Measurements from ENCODE around the gene SPDYE2B. TPM values are rescaled to one million over a fixed set of nuclear protein-coding genes. Genes with fewer than 3 reads are reported as not detected.
A peak's percentile ranks its signal among the peaks of the same experiment; 100 is the strongest.
"Not testable (repeated sequence)": the region's sequence is repeated elsewhere in the genome, so short reads cannot be mapped to it uniquely, and the experiment has no call there.

The SPDYE2B gene, protein sequence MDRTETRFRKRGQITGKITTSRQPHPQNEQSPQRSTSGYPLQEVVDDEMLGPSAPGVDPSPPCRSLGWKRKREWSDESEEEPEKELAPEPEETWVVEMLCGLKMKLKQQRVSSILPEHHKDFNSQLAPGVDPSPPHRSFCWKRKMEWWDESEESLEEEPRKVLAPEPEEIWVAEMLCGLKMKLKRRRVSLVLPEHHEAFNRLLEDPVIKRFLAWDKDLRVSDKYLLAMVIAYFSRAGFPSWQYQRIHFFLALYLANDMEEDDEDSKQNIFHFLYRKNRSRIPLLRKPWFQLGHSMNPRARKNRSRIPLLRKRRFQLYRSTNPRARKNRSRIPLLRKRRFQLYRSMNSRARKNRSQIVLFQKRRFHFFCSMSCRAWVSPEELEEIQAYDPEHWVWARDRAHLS
- 1.7 TPM for polyA plus RNA-seq (2012; ENCODE audit: missing spikeins)

DNA sequence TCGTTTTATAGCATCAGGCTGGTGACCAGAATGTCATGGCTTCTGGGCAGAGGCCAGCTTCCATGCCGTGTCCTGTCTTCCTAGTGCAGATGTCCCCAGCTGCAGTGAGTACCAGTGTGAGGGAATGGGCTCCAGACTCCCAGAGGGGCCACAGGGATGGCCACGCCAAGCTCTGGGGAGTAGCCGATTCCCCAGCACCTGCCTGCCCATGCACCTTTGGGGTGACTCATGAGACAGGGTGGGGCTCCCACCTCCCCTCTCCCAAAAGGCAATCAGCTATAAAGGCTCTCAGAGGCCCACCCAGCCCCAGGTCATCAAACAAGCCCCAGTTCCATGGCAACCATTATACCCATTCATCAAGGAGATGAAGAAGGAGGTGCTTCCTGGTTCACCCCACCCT lies at the start of gene SPDYE2B:
TSS of gene SPDYE2B (plus strand) at position 396 of the 400 bp plus-strand sequence. CDS start 2,030 bp downstream, outside the sequence.
- FAIRE-seq; DNase-seq (ENCODE audit: insufficient read length): not testable (repeated sequence)

DNA sequence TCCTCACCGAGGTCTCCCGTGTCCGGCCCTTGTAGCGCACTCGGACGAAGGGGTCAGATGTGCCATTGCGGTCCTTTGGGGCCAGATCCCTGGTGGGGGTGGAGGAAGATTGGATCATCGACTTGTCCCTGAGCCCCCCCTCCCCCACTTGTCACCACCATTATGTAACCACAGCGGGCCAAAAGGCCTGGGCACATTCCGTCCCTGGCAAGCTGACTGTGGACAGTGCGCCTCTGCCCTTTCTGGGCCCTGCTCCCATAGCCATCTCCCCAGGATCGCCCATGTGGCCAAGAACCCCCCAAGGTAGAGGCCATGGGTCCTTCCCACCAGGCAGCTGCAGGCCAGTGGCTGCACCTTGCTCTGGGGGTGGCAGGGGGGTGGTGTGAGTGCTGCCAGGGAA lies 47.8 kb upstream of the SPDYE2B start:
- FAIRE-seq; DNase-seq (ENCODE audit: insufficient read length): not testable (repeated sequence)

DNA sequence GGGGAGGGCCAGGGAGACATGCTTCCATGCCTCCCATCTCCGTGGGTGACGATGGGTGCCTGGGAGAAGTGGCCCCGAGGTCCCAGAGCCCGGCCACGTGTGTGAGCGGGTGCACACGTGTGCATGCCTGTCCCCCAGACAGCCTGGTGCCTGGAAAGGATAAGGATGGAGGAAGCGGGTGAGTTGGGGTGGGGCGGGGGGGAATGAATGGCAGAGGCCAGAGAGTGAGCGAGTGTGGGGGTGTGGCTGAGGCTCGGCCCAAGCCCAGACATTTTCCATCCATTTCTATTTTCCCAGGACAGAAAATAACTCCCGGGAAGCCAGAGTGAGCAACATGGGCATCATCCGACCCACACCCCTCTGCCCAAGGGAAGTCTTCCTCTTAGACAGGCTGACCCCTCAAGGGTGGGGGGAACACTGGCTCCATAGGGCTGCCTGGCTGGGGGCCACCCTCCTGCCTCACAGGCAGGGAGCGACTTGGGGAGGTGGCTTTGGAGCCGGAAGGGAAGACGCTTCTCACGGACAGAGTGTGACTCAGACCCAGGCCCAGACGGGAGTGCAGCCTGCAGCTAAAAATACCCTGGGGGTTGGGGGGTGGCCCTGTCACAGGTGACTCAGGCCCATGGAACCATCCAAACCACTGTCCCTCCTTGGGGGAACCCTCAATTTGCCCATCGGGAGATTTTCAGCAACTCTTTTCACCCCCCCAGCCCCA lies 45.5 kb upstream of the SPDYE2B start:
- FAIRE-seq; DNase-seq (ENCODE audit: insufficient read length): not testable (repeated sequence)

DNA sequence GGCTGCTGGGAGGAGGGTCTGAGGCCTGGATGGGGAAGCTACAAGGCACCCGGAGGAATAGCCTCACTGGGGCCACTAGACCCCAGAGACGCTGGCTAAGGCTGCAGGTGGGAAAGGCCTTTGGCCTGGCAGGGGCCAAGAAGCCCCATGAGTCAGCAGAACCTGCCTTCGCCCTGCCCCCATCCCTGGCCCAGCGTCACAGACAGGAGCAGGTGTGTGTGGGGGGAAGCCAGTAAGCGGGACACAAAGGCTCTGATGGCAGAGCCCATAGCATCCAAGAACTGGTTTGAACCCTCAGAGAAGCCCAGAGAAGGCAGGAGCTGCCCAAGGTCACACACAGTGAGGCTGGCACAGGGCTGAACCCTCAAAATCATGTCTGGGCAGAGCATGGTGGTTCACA lies 43.3 kb upstream of the SPDYE2B start:
- FAIRE-seq; DNase-seq (ENCODE audit: insufficient read length): not testable (repeated sequence)

DNA sequence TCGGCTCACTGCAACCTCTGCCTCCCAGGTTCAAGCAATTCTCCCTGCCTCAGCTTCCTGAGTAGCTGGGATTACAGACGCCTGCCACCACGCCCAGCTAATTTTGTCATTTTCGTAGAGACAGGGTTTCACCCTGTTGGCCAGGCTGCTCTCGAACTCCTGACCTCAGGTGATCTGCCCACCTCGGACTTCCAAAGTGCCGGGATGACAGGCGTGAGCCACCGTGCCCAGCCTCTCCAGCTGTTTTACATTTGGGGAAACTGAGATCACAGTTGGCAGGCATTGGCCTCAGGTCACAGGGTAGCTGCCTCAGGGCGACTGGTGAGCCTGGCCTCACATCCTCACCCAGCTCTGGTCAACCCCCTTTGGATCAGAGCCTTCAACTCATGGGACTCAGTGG lies 40.4 kb upstream of the SPDYE2B start:
- FAIRE-seq; DNase-seq (ENCODE audit: insufficient read length): not testable (repeated sequence)

DNA sequence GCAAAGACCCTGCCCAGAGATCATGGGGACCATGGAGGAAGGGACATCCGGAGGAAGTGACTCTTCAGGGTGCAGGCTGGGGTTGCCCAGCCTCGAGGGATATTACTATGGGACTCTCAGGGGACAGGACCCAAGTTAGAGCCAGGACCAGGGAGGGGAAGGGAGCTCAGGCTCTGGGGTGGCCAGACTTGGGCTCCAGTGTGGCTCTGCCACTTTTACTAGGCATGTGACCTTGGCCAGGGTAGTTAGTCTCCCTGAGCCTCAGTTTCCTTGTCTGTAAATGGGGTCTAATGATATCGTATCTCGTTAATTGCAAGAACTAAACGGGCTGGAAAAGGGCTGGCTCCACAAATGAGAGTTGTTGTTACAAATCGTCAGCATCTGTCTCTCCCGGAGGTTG lies 39.7 kb upstream of the SPDYE2B start:
- FAIRE-seq; DNase-seq (ENCODE audit: insufficient read length): not testable (repeated sequence)

DNA sequence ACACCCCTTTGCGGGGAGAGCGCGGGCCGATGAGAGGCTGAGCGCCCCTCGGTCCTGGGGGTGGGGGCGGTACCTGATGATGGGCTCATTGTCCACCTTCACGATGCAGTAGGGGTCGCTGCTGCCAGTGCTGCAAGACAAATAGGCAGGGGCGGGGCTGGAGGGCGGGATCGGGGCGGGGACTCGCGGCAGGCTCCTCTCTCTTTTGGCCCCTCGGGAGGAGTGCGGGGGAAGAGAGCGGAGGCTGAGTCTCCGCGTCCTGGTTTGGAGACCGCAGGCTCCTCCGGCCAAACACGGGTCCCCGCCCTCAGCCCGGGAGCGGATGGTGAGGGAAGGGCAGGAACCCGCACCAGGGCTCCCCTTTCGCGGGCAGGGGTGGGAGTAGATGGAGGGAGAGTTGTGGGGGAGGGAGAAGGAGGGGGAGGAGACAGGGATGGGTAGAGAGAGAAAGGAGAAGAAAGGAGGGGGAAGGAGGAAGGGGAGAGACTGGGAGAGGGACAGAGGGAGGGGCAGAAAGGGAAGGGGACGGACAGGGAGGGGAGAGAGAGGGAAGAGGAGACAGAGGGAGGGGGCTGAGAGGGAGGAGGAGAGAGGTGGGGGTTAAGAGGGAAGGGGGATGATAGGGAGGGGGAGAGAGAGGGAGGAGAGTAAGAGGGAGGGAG lies 39.0 kb upstream of the SPDYE2B start:
- peak; percentile 81 for FAIRE-seq
- not testable (repeated sequence) for DNase-seq (ENCODE audit: insufficient read length)

DNA sequence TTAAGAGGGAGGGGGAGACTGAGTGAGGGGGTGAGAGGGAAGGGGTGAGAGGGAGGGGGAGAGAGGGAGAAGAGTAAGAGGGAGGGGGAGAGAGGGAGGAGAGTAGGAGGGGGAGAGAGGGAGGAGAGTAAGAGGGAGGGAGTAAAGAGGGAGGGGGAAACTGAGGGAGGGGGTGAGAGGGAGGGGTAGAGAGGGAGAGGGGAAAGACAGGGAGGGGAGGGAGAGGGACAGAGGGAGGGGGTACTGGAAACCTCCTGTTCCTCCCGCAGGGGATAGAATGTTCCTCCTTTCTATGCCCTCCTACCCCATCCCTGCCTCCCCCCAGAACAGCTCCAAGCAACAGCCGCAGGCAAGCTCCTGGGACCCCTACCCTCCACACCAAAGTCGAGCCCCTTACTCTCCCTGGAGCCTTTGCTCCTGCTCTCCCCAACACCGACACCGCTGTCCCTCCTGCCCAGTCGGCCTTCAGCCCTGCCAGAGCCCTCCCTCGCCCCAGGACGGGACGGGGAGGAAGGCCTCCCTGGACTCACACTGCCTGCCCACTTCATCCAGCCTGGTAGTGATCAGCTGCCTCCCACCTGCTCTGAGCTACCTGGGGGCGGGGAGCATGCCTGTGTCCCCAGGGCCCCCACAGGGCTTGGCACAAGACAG lies 38.3 kb upstream of the SPDYE2B start:
- not testable (repeated sequence) for DNase-seq (ENCODE audit: insufficient read length); FAIRE-seq

DNA sequence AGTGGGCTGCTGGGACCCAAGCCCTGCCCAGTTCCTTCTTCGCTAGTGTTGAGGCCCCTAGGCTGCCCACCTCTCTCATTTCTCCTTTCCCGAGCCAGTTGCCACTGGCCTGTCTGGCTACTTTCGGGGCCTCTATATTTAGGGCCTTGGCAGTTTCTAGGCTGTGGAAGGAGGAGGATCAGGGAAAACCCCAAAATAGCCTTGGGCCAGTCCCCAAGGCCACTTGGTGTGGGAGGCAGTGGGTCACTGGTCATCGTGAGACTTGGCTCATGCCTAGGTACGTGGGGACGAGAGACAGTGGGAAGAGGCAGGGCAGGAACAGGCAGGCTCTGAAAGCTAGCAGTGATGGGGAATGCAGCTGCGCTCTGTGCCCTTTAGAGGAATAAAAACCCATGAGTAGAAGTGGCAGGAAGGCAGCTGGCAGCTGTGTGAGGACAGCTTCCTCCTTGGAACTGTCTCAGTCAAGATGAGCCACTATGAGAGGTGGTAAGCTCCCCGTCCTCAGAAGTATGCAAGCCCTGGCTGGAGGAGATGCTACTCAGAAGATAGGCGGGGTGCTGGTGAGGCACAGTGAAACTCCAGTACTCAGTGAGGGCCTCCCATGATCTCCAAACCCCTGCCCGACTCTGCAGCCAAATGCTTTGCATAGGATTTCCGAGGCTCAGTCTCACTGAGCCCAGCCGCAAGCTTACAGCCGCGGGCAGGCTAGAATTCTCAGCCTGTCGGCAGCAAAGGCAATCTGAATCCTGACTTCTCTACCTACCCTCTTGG lies 36.4 kb upstream of the SPDYE2B start:
- FAIRE-seq: peak; percentile 95

DNA sequence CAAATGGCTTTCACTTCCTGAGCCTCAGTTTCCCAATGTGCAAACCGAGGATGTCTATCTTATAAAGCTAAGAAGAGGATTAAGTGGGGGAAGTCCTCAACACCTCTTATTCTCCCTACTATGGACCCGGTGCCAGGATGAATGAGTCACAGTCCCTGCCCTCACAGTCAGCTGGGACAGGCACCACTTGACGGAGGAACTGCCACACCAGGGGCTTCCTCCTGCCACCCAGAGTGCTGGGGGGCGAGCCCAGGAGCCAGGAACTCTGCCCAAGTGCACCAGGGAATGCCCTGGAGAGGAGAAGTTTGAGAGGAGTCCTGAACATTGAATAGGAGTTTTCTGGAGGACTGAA lies 35.8 kb upstream of the SPDYE2B start:
- not testable (repeated sequence) for FAIRE-seq; DNase-seq (ENCODE audit: insufficient read length)

More for the DNA sequence above, 36.4 kb upstream of the SPDYE2B start:
- not testable (repeated sequence) for DNase-seq (ENCODE audit: insufficient read length)

DNA sequence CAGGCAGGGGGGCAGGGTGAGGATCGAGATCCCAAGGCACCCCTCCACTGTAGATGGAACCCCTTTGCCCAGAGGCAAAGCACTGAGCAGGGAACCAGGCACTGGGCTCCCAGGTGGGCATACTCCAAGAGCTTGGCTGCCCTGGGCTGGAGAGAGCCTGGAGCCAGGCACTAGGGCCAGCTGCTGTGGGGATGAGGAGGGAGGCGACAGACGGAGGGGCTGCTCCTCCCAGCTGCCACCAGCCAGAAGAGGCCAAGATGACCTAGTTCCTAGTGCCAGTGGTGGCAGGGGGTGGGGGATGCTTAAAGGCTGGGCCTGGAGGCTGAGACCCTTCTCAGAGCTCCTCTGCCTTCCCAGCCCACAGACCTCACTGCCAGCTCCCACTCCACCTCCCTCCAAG lies 35.2 kb upstream of the SPDYE2B start:
- FAIRE-seq; DNase-seq (ENCODE audit: insufficient read length): not testable (repeated sequence)

DNA sequence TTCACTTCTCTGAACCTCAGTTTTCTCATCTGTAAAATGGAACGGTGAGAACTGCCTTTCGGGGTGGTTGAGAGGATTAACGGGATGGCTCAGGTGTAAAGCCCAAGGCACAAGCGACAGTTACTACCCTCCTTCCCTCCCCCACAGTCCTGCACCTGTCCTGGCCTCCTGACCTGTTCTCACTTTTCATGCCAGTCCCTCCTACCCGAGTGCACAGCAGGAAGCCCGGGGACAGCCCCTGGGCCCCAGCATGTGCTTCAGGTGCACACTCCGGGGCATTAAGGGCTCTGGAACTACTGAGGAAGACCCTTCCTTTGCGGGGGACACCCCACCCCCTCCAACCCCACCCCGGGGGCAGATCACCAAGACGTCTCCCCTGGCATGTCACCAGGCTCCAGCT lies 34.2 kb upstream of the SPDYE2B start:
- DNase-seq (ENCODE audit: insufficient read length): not testable (repeated sequence)
- FAIRE-seq: peak; percentile 79

DNA sequence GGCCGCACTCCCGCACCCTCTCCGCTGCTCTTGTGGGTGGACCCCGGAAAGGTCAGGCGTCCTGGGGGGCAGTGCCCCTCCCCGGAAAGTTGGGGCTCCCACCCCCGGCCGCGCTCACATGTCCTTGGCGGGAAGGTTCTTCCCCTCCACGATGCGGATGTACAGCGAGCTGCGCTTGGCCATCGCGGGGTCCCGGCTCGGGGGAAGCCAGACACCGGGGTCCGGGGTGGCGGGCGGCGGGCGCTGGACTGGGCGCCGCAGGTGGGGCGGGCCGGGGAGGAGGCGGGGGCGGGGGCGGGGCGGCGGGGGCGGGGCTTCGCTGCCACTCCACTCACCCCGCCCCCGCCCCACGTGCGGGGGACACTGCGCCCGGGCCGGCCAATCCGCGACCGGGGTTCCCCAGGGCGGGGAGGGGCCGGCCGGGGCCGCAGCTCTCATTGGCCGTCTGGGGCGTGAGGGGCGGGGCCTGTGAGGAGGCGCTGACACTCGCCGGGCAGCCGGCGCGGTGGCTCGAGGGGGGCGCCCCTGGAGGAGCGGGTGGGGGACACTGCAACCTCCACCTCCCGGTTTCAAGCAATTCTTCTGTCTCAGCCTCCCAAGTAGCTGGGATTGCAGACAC lies 33.5 kb upstream of the SPDYE2B start, which contains the start of gene RASA4:
TSS of gene RASA4 (minus strand) at position 250 of the 619 bp plus-strand sequence. CDS start at position 183, 67 bp downstream.
- peak; percentile 78 for FAIRE-seq
- not testable (repeated sequence) for DNase-seq (ENCODE audit: insufficient read length)

DNA sequence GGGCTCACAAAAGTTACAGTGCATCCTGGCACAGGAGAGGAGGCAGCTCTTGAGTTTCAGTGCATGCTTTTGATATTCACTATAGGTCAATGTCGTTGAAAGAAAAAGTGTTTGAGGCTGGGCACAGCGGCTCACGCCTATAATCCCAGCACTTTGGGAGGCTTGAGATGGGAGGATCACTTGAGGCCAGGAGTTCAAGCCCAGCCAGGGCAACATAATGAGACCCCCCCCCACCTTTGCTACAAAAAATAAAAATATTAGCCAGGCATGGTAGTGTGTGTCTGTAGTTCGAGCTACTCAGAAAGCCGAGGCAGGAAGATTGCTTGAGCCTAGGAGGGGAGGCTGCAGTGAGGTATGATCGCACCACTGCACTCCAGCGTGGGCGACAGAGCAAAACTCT lies 32.0 kb upstream of the SPDYE2B start:
- not testable (repeated sequence) for FAIRE-seq; DNase-seq (ENCODE audit: insufficient read length)

DNA sequence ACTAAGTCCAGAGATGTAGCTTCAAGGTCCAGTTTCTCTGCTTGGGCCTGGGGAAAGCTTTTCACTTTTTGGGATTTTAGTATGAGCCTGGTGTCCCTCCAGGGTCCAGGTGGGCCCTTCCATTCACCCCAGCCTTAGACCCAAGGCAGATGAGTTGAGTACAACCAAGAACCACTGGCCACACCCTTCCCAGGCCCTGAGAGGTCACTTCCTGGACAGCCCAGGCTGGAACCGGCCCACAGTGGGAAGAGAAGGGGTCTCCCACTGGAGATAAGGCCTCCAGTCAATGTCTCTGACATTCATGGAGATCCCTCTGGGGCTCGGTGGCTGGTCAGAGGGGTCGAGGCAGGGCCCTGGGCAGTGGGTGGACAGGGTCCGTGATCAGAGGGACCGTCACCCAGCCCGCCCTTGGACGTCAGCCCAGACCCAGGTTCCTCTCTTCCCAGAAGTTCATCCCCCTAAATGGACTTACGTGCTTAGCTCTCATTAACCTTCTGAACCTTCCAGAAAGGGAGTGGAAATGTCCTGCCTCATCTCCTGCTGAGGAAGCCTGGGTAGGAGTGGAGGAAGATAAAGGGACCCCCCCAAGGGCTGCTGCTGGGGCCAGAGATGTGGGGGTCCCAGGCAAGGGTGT lies 22.7 kb upstream of the SPDYE2B start:
- not testable (repeated sequence) for FAIRE-seq; DNase-seq (ENCODE audit: insufficient read length)

DNA sequence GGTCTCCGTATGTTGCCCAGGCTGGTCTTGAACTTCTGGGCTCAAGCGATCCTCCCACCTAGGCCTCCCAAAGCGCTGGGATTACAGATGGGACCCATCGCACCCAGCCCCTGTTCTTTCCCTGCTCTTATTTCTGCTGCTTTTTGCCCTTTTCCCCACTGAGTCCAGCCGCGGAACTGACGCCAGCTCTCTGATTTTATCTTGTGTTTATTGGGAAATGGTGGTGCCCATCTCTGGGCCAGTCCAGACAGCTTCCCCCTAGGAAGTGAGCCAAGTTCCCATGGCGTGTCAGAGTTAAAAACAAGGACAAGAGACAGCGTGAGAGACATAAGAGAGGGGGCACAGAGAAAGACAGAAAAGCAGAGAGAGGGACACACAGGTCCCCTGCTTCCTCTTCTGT lies 19.5 kb upstream of the SPDYE2B start:
- FAIRE-seq; DNase-seq (ENCODE audit: insufficient read length): not testable (repeated sequence)

DNA sequence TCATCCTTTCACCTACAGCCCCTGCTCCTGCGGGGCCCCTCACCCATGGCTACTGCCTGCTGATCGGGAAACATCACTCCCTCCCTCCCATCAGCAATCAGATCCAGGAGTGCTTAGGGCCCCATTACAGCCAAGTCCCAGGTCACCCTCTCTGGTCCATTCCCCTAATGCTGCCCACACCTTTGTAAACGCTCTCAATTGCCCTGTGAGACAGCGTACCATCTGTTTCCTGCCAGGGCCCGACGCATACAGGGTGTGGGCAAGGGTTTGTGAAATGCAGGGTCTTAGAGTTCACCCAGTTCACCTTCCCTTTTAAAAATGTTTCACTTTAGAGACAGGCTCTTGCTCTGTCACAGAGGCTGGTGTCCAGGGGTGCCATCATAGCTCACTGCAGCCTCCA lies 15.8 kb upstream of the SPDYE2B start:
- not testable (repeated sequence) for DNase-seq (ENCODE audit: insufficient read length); FAIRE-seq

DNA sequence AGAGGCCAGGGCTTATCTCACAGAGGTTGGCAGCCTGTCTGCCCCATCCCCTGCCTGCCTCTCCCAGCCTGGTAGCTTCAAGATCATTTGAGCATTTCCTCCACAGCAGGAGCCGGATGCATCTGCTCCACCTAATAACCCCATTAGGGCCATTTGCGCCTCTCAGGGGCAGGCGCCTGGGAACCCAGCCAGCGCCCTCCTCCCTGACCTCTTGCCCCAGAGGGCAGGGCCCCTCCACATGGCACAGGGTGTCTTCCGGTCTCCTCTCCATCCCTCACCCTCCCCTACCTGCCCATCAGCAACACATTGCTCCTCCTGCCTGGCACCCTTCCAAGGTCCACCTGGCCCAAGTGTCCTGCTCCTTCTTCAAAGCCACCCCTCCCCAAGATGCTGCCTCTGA lies 14.8 kb upstream of the SPDYE2B start:
- not testable (repeated sequence) for DNase-seq (ENCODE audit: insufficient read length); FAIRE-seq
